ENCODE data around the gene GALNT16.

GRCh38 chr14:69234106-69234505, 25.9 kb upstream of the GALNT16 start:
- TF ChIP-seq CTCF (IDR thresholded peaks at IDR 0.05) (no peak), EZH2 (IDR thresholded peaks at IDR 0.05; ENCODE audit: borderline replicate concordance, insufficient read depth, low read depth, low read length, poor library complexity, severe bottlenecking) (no peak)
